Fibroblast of skin of scalp (primary cell): ENCODE data around the gene SVOP.

Experiments
- DNase-seq: peaks from one replicate; pipeline ENCODE4 v3.0.0-alpha.2; 2013

The SVOP gene

GRCh38 chr12:108930756-108931155 lies 90.1 kb downstream of the SVOP start:
- DNase-seq: no peak

- no peak for DNase-seq
Measured at GRCh38 chr12:108930155-108930554, 90.7 kb downstream of the SVOP start.

- no peak for DNase-seq
Measured at GRCh38 chr12:108928695-108929094, 92.2 kb downstream of the SVOP start.

GRCh38 chr12:108922918-108923317 lies 98.0 kb downstream of the SVOP start:
- DNase-seq: no peak

GRCh38 chr12:108921946-108922345 lies 98.9 kb downstream of the SVOP start:
- DNase-seq: no peak

- no peak for DNase-seq
Measured at GRCh38 chr12:108918960-108919642, 101.8 kb downstream of the SVOP start.

- DNase-seq: no peak
Measured at GRCh38 chr12:108918206-108918605, 102.7 kb downstream of the SVOP start.

GRCh38 chr12:108916336-108916735 lies 104.5 kb downstream of the SVOP start:
- no peak for DNase-seq

GRCh38 chr12:108915632-108916133 lies 105.2 kb downstream of the SVOP start:
- no peak for DNase-seq

GRCh38 chr12:108914121-108914531 lies 106.7 kb downstream of the SVOP start:
- peak; percentile 18 for DNase-seq

- no peak for DNase-seq
Measured at GRCh38 chr12:108912361-108912760, 108.5 kb downstream of the SVOP start.

- no peak for DNase-seq
Measured at GRCh38 chr12:108911915-108912314, 109.0 kb downstream of the SVOP start.

- DNase-seq: no peak
Measured at GRCh38 chr12:108910336-108910735, 110.5 kb downstream of the SVOP start.

GRCh38 chr12:108907839-108908351 lies 113.0 kb downstream of the SVOP start:
- peak; percentile 3 for DNase-seq

- no peak for DNase-seq
Measured at GRCh38 chr12:108906971-108907370, 113.9 kb downstream of the SVOP start.

GRCh38 chr12:108905725-108906124 lies 115.1 kb downstream of the SVOP start:
- no peak for DNase-seq

- DNase-seq: no peak
Measured at GRCh38 chr12:108899145-108899544, 121.7 kb downstream of the SVOP start.

GRCh38 chr12:108896817-108897216 lies 124.1 kb downstream of the SVOP start:
- DNase-seq: no peak

- no peak for DNase-seq
Measured at GRCh38 chr12:108896336-108896735, 124.5 kb downstream of the SVOP start.

- no peak for DNase-seq
Measured at GRCh38 chr12:108895220-108895802, 125.6 kb downstream of the SVOP start.

- DNase-seq: peak; percentile 14
Measured at GRCh38 chr12:108890208-108890607, 130.7 kb downstream of the SVOP start.

- no peak for DNase-seq
Measured at GRCh38 chr12:108888031-108888430, 132.8 kb downstream of the SVOP start.

- no peak for DNase-seq
Measured at GRCh38 chr12:108886873-108887629, 133.8 kb downstream of the SVOP start.
